SK-N-SH (cell line): Measurements from ENCODE around the gene ADCY9. TPM values are rescaled to one million over a fixed set of nuclear protein-coding genes. Genes with fewer than 3 reads are reported as not detected.

ENCODE experiments used
- CTCF ChIA-PET: fragments of 300-600, 350-600 bp; formaldehyde crosslinking; extraction: SDS; loops from one replicate; lab custom pipeline; 2021; lab: Yijun Ruan, JAX
- POLR2A ChIA-PET: fragments of 350-600 bp; sonication (Branson Sonifier 250); formaldehyde crosslinking; extraction: SDS; loops from one replicate; lab custom pipeline; 2020; ENCODE audit warnings: antibody characterized with exemption, inconsistent platforms; lab: Yijun Ruan, JAX
- DNase-seq: peaks from one replicate; pipeline ENCODE4 v3.0.0; 2012
- H2AFZ ChIP-seq: fragments of 200-600 bp; sonication (generic); 2 replicates; pipeline ENCODE4 v1.8.1; 2016; ENCODE audit warnings: antibody characterized with exemption, mild to moderate bottlenecking, low read depth
- H3F3A ChIP-seq: fragments of 200-600 bp; sonication (generic); replicated peaks from 2 replicates; pipeline ENCODE3; 2016; ENCODE audit warnings: antibody characterized with exemption, mild to moderate bottlenecking; ENCODE audit not compliant: insufficient read depth
- H3K27ac ChIP-seq, 2 experiments: fragments of 200-500 bp in 1 of 2; fragments of 200-600 bp in 1 of 2; sonication (Bioruptor generic) in 1 of 2; sonication (generic), shearing (Covaris generic) in 1 of 2; 2 replicates each; pipeline versions ENCODE4 v1.5.1 to v1.6.1; 2014 to 2016; ENCODE audit warnings: low read depth in 2 of 2, inconsistent platforms in 1 of 2, low read length in 1 of 2, mild to moderate bottlenecking in 1 of 2, mixed read lengths in 1 of 2
- H3K27me3 ChIP-seq: fragments of 200-600 bp; sonication (generic), shearing (Covaris generic); 2 replicates; pipeline ENCODE4 v1.6.1; 2016; ENCODE audit warnings: mixed run types; ENCODE audit not compliant: insufficient read depth
- H3K36me3 ChIP-seq, 2 experiments: fragments of 200-500 bp in 1 of 2; fragments of 200-600 bp in 1 of 2; sonication (Bioruptor generic) in 1 of 2; sonication (generic) in 1 of 2; replicated peaks in 1 of 2; 2 replicates each; pipeline versions ENCODE3 to v1.5.1; 2014 to 2016; ENCODE audit warnings: low read length in 1 of 2, mild to moderate bottlenecking in 1 of 2; ENCODE audit not compliant: insufficient read depth in 2 of 2, control insufficient read depth in 1 of 2
- H3K4me1 ChIP-seq, 2 experiments: fragments of 200-500 bp in 1 of 2; fragments of 200-600 bp in 1 of 2; sonication (Bioruptor generic) in 1 of 2; sonication (generic), shearing (Covaris generic) in 1 of 2; 2 replicates each; pipeline versions ENCODE4 v1.5.1 to v1.6.1; 2014 to 2016; ENCODE audit warnings: low read depth in 1 of 2, low read length in 1 of 2, mixed run types in 1 of 2; ENCODE audit not compliant: insufficient read depth in 2 of 2, control insufficient read depth in 1 of 2
- H3K4me2 ChIP-seq: fragments of 200-600 bp; sonication (generic), shearing (Covaris generic); 2 replicates; pipeline ENCODE4 v1.6.1; 2017; ENCODE audit warnings: mixed run types
- H3K4me3 ChIP-seq, 2 experiments: fragments of 200-500 bp in 1 of 2; fragments of 200-600 bp in 1 of 2; sonication (Bioruptor generic) in 1 of 2; sonication (generic), shearing (Covaris generic) in 1 of 2; 2 replicates each; pipeline versions ENCODE4 v1.5.1 to v1.8.1; 2014 to 2016; ENCODE audit warnings: low read depth in 2 of 2, inconsistent platforms in 1 of 2, low read length in 1 of 2, mild to moderate bottlenecking in 1 of 2, mixed read lengths in 1 of 2, moderate library complexity in 1 of 2
- H3K79me2 ChIP-seq: fragments of 200-600 bp; sonication (generic); 2 replicates; pipeline ENCODE4 v1.8.1; 2017; ENCODE audit warnings: mild to moderate bottlenecking; ENCODE audit not compliant: insufficient read depth
- H3K9ac ChIP-seq: fragments of 200-600 bp; sonication (generic); 2 replicates; pipeline ENCODE4 v1.6.1; 2017; ENCODE audit warnings: mixed run types
- H3K9me2 ChIP-seq: fragments of 200-600 bp; sonication (generic); 2 replicates; pipeline ENCODE4 v1.6.1; 2017; ENCODE audit warnings: mixed run types
- H3K9me3 ChIP-seq: fragments of 200-600 bp; sonication (generic); 2 replicates; pipeline ENCODE4 v1.6.1; 2017; ENCODE audit warnings: mixed run types, mild to moderate bottlenecking, moderate library complexity
- H4K20me1 ChIP-seq: fragments of 200-600 bp; sonication (generic); 2 replicates; pipeline ENCODE4 v1.6.1; 2017; ENCODE audit warnings: mild to moderate bottlenecking, mixed run types; ENCODE audit not compliant: insufficient read depth
- ELF1 ChIP-seq: IDR thresholded peaks from 2 replicates; pipeline ENCODE4 v1.4.0; 2012
- EZH2phosphoT487 ChIP-seq: fragments of 200-600 bp; sonication (generic); IDR thresholded peaks from 2 replicates; pipeline ENCODE4 v1.6.1; 2017; ENCODE audit warnings: low read depth, mixed run types, mild to moderate bottlenecking, antibody characterized with exemption, moderate library complexity, borderline replicate concordance
- FOSL2 ChIP-seq: IDR thresholded peaks from 2 replicates; pipeline ENCODE4 v1.4.0; 2012; ENCODE audit warnings: low read depth, mild to moderate bottlenecking, moderate library complexity, borderline replicate concordance
- FOXJ3 ChIP-seq: sonication (generic); formaldehyde crosslinking; IDR thresholded peaks from 2 replicates; pipeline ENCODE4 v1.5.1; 2020; ENCODE audit warnings: mild to moderate bottlenecking, missing genetic modification reagents
- JUND ChIP-seq: IDR thresholded peaks from 2 replicates; pipeline ENCODE4 v1.4.0; 2012
- MEF2A ChIP-seq: IDR thresholded peaks from 2 replicates; pipeline ENCODE4 v1.4.0; 2012; ENCODE audit warnings: low read depth, borderline replicate concordance
- MXI1 ChIP-seq: IDR thresholded peaks from 2 replicates; pipeline ENCODE4 v1.6.1; 2012; ENCODE audit warnings: mild to moderate bottlenecking, low read depth, low read length, improper control_type of control experiment
- NFIC ChIP-seq: IDR thresholded peaks from 2 replicates; pipeline ENCODE4 v1.4.0; 2012; ENCODE audit warnings: borderline replicate concordance
- POLR2AphosphoS5 ChIP-seq: IDR thresholded peaks from 2 replicates; pipeline ENCODE4 v1.6.1; 2012; ENCODE audit warnings: low read depth, low read length
- RAD21 ChIP-seq: IDR thresholded peaks from 2 replicates; pipeline ENCODE4 v1.6.1; 2012; ENCODE audit warnings: mild to moderate bottlenecking, low read length
- RCOR1 ChIP-seq: fragments of 150-350 bp; IDR thresholded peaks from 2 replicates; pipeline ENCODE4 v1.6.1; 2017; ENCODE audit warnings: antibody characterized with exemption, low read length
- RFX5 ChIP-seq: IDR thresholded peaks from 2 replicates; pipeline ENCODE4 v1.6.1; 2012; ENCODE audit warnings: mild to moderate bottlenecking, improper control_type of control experiment, low read length
- SIN3A ChIP-seq: IDR thresholded peaks from 2 replicates; pipeline ENCODE4 v1.6.1; 2012; ENCODE audit warnings: low read depth, mild to moderate bottlenecking, low read length, moderate library complexity, borderline replicate concordance
- TEAD4 ChIP-seq: IDR thresholded peaks from 2 replicates; pipeline ENCODE4 v1.4.0; 2012; ENCODE audit warnings: mild to moderate bottlenecking, borderline replicate concordance; ENCODE audit not compliant: insufficient read depth
- YY1 ChIP-seq: IDR thresholded peaks from 2 replicates; pipeline ENCODE4 v1.4.0; 2012; ENCODE audit warnings: low read depth, mild to moderate bottlenecking
- WGBS: methylation state at CpG from one replicate; pipeline ENCODE4 v1.1.6; 2017; ENCODE audit warnings: low lambda C conversion rate; 5-methylcytosine and 5-hydroxymethylcytosine counted together
- polyA plus RNA-seq, 3 experiments: library from polyadenylated mRNA; depleted of rRNA; stranded (reverse); fragments of >200 nt; gene quantifications; 2 replicates each; pipeline ENCODE4 v1.2.3, GENCODE V29; 2012
- TF ChIP-seq, protein P1 (sequence below): IDR thresholded peaks from 2 replicates; pipeline ENCODE4 v1.4.0; 2012; ENCODE audit warnings: low read depth, borderline replicate concordance
- TF ChIP-seq, protein P2 (sequence below): fragments of 200-600 bp; sonication (generic); IDR thresholded peaks from 2 replicates; pipeline ENCODE4 v1.6.1; 2017; ENCODE audit warnings: antibody characterized with exemption, mild to moderate bottlenecking, moderate library complexity
- TF ChIP-seq, protein P3 (sequence below): IDR thresholded peaks from 2 replicates; pipeline ENCODE4 v1.6.1; 2012; ENCODE audit warnings: mild to moderate bottlenecking, low read depth, low read length, moderate library complexity
- TF ChIP-seq, protein P4 (sequence below): fragments of 150-350 bp; IDR thresholded peaks from 2 replicates; pipeline ENCODE4 v1.6.1; 2017; ENCODE audit warnings: antibody characterized with exemption, low read length, low read depth, borderline replicate concordance

ADCY9 gene
- polyA plus RNA-seq, 1 of the 3 experiments (the other 2 are of a cell fraction), result 5.2 TPM

DNA sequence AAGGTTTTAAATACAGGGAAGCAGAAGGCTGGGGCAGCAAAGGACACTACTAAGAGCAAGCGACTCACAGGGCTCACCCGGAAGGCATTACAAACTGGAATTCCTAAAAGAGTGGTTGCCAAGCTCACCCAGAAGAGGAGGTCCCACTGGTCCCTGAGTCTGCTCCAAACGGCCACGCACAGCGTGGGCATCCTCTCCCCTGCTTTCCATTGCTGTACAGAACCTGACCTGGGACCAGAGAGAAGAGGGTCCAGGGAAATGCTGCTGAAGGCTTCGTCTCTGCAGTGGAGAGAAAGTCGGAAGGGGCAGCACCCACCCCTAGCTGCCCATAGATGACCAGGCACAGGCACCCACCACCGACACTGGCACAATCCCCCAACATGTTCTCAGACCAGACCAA lies 67.2 kb downstream of the ADCY9 start:
- H3K9me3 ChIP-seq, result no peaks in the 10 kb centered on the region
- no peak overlapping the region for H3K27ac ChIP-seq
- no peak overlapping the region for H3K4me2 ChIP-seq
- H3K27me3 ChIP-seq, result no peaks in the 10 kb centered on the region
- ChIA-PET POLR2A (no interaction called here), CTCF (interaction anchor here (1.0 kb wide), 1 partner anchor 18 kb away, joined by 3 read pairs; no protein-coding TSS in a partner anchor)
- no peak overlapping the region for H3K4me3 ChIP-seq
- TF ChIP-seq RAD21, result no peak
- TF ChIP-seq MXI1, result no peak
- no peak for TF ChIP-seq EZH2phosphoT487
- TF ChIP-seq, protein P1, sequence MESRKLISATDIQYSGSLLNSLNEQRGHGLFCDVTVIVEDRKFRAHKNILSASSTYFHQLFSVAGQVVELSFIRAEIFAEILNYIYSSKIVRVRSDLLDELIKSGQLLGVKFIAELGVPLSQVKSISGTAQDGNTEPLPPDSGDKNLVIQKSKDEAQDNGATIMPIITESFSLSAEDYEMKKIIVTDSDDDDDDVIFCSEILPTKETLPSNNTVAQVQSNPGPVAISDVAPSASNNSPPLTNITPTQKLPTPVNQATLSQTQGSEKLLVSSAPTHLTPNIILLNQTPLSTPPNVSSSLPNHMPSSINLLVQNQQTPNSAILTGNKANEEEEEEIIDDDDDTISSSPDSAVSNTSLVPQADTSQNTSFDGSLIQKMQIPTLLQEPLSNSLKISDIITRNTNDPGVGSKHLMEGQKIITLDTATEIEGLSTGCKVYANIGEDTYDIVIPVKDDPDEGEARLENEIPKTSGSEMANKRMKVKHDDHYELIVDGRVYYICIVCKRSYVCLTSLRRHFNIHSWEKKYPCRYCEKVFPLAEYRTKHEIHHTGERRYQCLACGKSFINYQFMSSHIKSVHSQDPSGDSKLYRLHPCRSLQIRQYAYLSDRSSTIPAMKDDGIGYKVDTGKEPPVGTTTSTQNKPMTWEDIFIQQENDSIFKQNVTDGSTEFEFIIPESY, result no peak
- TF ChIP-seq FOXJ3 (CRISPR knock-in tag), result no peak
- no peak for TF ChIP-seq YY1
- TF ChIP-seq FOSL2, result no peak
- no peak for TF ChIP-seq TEAD4
- TF ChIP-seq SIN3A, result no peak
- no peak for TF ChIP-seq MEF2A
- TF ChIP-seq ELF1, result no peak
- TF ChIP-seq NFIC, result no peak
- TF ChIP-seq, protein P2, sequence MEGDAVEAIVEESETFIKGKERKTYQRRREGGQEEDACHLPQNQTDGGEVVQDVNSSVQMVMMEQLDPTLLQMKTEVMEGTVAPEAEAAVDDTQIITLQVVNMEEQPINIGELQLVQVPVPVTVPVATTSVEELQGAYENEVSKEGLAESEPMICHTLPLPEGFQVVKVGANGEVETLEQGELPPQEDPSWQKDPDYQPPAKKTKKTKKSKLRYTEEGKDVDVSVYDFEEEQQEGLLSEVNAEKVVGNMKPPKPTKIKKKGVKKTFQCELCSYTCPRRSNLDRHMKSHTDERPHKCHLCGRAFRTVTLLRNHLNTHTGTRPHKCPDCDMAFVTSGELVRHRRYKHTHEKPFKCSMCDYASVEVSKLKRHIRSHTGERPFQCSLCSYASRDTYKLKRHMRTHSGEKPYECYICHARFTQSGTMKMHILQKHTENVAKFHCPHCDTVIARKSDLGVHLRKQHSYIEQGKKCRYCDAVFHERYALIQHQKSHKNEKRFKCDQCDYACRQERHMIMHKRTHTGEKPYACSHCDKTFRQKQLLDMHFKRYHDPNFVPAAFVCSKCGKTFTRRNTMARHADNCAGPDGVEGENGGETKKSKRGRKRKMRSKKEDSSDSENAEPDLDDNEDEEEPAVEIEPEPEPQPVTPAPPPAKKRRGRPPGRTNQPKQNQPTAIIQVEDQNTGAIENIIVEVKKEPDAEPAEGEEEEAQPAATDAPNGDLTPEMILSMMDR, result no peak
- no peak for TF ChIP-seq RCOR1
- no peak for TF ChIP-seq POLR2AphosphoS5
- TF ChIP-seq, protein P3, sequence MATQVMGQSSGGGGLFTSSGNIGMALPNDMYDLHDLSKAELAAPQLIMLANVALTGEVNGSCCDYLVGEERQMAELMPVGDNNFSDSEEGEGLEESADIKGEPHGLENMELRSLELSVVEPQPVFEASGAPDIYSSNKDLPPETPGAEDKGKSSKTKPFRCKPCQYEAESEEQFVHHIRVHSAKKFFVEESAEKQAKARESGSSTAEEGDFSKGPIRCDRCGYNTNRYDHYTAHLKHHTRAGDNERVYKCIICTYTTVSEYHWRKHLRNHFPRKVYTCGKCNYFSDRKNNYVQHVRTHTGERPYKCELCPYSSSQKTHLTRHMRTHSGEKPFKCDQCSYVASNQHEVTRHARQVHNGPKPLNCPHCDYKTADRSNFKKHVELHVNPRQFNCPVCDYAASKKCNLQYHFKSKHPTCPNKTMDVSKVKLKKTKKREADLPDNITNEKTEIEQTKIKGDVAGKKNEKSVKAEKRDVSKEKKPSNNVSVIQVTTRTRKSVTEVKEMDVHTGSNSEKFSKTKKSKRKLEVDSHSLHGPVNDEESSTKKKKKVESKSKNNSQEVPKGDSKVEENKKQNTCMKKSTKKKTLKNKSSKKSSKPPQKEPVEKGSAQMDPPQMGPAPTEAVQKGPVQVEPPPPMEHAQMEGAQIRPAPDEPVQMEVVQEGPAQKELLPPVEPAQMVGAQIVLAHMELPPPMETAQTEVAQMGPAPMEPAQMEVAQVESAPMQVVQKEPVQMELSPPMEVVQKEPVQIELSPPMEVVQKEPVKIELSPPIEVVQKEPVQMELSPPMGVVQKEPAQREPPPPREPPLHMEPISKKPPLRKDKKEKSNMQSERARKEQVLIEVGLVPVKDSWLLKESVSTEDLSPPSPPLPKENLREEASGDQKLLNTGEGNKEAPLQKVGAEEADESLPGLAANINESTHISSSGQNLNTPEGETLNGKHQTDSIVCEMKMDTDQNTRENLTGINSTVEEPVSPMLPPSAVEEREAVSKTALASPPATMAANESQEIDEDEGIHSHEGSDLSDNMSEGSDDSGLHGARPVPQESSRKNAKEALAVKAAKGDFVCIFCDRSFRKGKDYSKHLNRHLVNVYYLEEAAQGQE, result no peak
- TF ChIP-seq, protein P4, sequence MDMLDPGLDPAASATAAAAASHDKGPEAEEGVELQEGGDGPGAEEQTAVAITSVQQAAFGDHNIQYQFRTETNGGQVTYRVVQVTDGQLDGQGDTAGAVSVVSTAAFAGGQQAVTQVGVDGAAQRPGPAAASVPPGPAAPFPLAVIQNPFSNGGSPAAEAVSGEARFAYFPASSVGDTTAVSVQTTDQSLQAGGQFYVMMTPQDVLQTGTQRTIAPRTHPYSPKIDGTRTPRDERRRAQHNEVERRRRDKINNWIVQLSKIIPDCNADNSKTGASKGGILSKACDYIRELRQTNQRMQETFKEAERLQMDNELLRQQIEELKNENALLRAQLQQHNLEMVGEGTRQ, result no peak
- no peak for TF ChIP-seq JUND
- TF ChIP-seq RFX5, result no peak
- no peak overlapping the region for H3K9ac ChIP-seq
- no peak for DNase-seq
- H3K36me3 ChIP-seq, result no peaks in the 10 kb centered on the region
- H2AFZ ChIP-seq, result no peak overlapping the region
- 82% methylated on average over 6 of the region's 8 CpGs for WGBS
- no peaks in the 10 kb centered on the region for H3K79me2 ChIP-seq
- peaks cover 0 to 7% of the 10 kb centered on the region in 2 experiments; a peak in 2 of 4 replicates for H3K4me1 ChIP-seq
- no peaks in the 10 kb centered on the region for H3F3A ChIP-seq
- H4K20me1 ChIP-seq, result no peaks in the 10 kb centered on the region
- H3K9me2 ChIP-seq, result no peaks in the 10 kb centered on the region
